Stimulated activated CD8-positive, alpha-beta memory T cell treated with anti-CD3 and anti-CD28 coated beads, Interleukin-12 subunit alpha, Interleukin-12 subunit beta, amount 100 ng/mL, for 24 hours (primary cell): ENCODE results near the gene GNG12.

Experiments
- DNase-seq: peaks from one replicate; pipeline ENCODE4 v3.0.0-alpha.2; 2020; ENCODE audit errors: extremely low read depth

GNG12 gene

GRCh38 chr1:67785847-67786753, 47.2 kb downstream of the GNG12 start:
- DNase-seq, result no peak

GRCh38 chr1:67784545-67785186, 48.6 kb downstream of the GNG12 start:
- DNase-seq, result no peak

GRCh38 chr1:67780637-67781036, 52.6 kb downstream of the GNG12 start:
- no peak for DNase-seq

GRCh38 chr1:67777440-67777839, 55.8 kb downstream of the GNG12 start:
- DNase-seq, result no peak

GRCh38 chr1:67777016-67777415, 56.3 kb downstream of the GNG12 start:
- DNase-seq, result no peak

- no peak for DNase-seq
Measured at GRCh38 chr1:67773462-67773861, 59.8 kb downstream of the GNG12 start.

- DNase-seq, result no peak
Measured at GRCh38 chr1:67771749-67772148, 61.5 kb downstream of the GNG12 start.

- no peak for DNase-seq
Measured at GRCh38 chr1:67771152-67771551, 62.1 kb downstream of the GNG12 start.

- DNase-seq, result no peak
Measured at GRCh38 chr1:67769633-67770256, 63.5 kb downstream of the GNG12 start.

GRCh38 chr1:67768480-67768879, 64.8 kb downstream of the GNG12 start:
- no peak for DNase-seq

- no peak for DNase-seq
Measured at GRCh38 chr1:67767103-67767782, 66.0 kb downstream of the GNG12 start.

GRCh38 chr1:67766141-67766978, 66.9 kb downstream of the GNG12 start:
- no peak for DNase-seq

GRCh38 chr1:67764633-67765032, 68.6 kb downstream of the GNG12 start:
- no peak for DNase-seq

GRCh38 chr1:67761730-67762129, 71.5 kb downstream of the GNG12 start:
- DNase-seq, result no peak

- no peak for DNase-seq
Measured at GRCh38 chr1:67761091-67761490, 72.2 kb downstream of the GNG12 start.

GRCh38 chr1:67760030-67760821, 73.0 kb downstream of the GNG12 start:
- no peak for DNase-seq

- no peak for DNase-seq
Measured at GRCh38 chr1:67759692-67760029, 73.6 kb downstream of the GNG12 start.

GRCh38 chr1:67759066-67759465, 74.2 kb downstream of the GNG12 start:
- no peak for DNase-seq

GRCh38 chr1:67755619-67756018, 77.6 kb downstream of the GNG12 start:
- DNase-seq, result no peak

GRCh38 chr1:67755160-67755559, 78.1 kb downstream of the GNG12 start:
- no peak for DNase-seq

GRCh38 chr1:67754526-67754920, 78.7 kb downstream of the GNG12 start:
- no peak for DNase-seq
